ENCODE results near the gene SIX1.

Gene SIX1

GRCh38 chr14:60645126-60645741, 4.0 kb downstream of the SIX1 start:
- no peak for DNase-seq (ENCODE audit: low read depth)
- TF ChIP-seq CTCF (IDR thresholded peaks at IDR 0.05; ENCODE audit: insufficient read depth, low read depth, low read length, missing control alignments), result no peak
- H3K4me3 ChIP-seq (ENCODE audit: low read length), result no peak overlapping the region

- DNase-seq (ENCODE audit: low read depth), result no peak
- no peak for TF ChIP-seq CTCF (IDR thresholded peaks at IDR 0.05; ENCODE audit: insufficient read depth, low read depth, low read length, missing control alignments)
Measured at GRCh38 chr14:60644666-60645065, 4.6 kb downstream of the SIX1 start.

GRCh38 chr14:60643463-60644314, 5.6 kb downstream of the SIX1 start:
- no peak for TF ChIP-seq CTCF (IDR thresholded peaks at IDR 0.05; ENCODE audit: insufficient read depth, low read depth, low read length, missing control alignments)
- H3K4me3 ChIP-seq (ENCODE audit: low read length), result no peak overlapping the region
- DNase-seq (ENCODE audit: low read depth), result no peak

More at GRCh38 chr14:60644666-60645065, 4.6 kb downstream of the SIX1 start:
- no peak overlapping the region for H3K4me3 ChIP-seq (ENCODE audit: low read length)

- no peak for DNase-seq (ENCODE audit: low read depth)
- TF ChIP-seq CTCF (IDR thresholded peaks at IDR 0.05; ENCODE audit: insufficient read depth, low read depth, low read length, missing control alignments), result no peak
- H3K4me3 ChIP-seq (ENCODE audit: low read length), result no peak overlapping the region
Measured at GRCh38 chr14:60643141-60643462, 6.2 kb downstream of the SIX1 start.

- DNase-seq (ENCODE audit: low read depth), result no peak
Measured at GRCh38 chr14:60642270-60643140, 6.8 kb downstream of the SIX1 start.

More at GRCh38 chr14:60642270-60643140, 6.8 kb downstream of the SIX1 start:
- no peak for TF ChIP-seq CTCF (IDR thresholded peaks at IDR 0.05; ENCODE audit: insufficient read depth, low read depth, low read length, missing control alignments)
- no peak overlapping the region for H3K4me3 ChIP-seq (ENCODE audit: low read length)

Data from epithelial cell of esophagus (primary cell).